GM19035 (cell line): ENCODE data around the gene EVL.
"Not testable (repeated sequence)": the region's sequence is repeated elsewhere in the genome, so short reads cannot be mapped to it uniquely, and the experiment has no call there.

ENCODE experiments used
- ATAC-seq: cut with Tn5 transposase; IDR thresholded peaks from one replicate; pipeline ENCODE4 v1.9.1; 2021; ENCODE audit not compliant: unreplicated experiment

EVL gene

DNA sequence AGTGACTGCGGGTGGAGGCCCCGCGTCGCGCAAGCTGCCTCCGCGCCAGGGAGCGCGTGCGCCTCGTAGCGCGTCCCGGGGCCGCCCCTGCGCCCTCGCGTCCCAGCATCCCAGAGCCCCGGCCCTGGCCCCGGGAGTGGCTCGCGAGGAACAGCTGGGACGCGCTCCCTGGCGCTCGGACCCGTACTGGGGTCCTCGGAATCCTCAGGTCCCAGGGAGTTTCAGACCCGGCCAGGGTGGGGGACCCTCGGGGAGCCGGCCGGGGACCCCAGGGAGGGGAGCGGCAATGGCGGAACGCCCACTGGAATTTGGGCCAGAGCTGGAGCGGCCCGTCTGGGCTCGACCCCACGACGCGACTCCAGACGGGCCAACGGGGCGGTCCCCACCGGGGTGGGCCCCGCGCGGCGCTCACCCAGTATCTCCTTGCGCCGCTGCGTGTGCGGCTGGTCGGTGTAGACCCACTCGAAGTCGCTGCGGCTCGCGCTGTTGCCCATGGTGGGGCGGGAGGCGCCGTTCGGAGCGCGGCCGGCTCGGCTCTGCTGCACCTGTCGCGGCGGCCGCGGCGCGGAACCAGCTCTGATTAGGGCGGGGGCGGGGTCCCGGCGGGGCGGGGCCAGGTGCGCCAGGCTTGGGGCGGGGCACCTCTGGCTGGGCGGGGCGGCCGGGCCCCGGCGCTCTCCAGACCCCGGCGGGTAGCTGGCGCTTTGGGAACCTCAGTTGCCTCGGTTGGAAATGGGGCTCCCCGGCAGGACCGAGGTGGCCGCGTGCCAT lies 94.1 kb downstream of the EVL start, which contains the start of gene DEGS2:
TSS of gene DEGS2 (minus strand) at position 552 of the 771 bp plus-strand sequence. CDS start at position 494, 58 bp downstream.
- no peak for ATAC-seq

DNA sequence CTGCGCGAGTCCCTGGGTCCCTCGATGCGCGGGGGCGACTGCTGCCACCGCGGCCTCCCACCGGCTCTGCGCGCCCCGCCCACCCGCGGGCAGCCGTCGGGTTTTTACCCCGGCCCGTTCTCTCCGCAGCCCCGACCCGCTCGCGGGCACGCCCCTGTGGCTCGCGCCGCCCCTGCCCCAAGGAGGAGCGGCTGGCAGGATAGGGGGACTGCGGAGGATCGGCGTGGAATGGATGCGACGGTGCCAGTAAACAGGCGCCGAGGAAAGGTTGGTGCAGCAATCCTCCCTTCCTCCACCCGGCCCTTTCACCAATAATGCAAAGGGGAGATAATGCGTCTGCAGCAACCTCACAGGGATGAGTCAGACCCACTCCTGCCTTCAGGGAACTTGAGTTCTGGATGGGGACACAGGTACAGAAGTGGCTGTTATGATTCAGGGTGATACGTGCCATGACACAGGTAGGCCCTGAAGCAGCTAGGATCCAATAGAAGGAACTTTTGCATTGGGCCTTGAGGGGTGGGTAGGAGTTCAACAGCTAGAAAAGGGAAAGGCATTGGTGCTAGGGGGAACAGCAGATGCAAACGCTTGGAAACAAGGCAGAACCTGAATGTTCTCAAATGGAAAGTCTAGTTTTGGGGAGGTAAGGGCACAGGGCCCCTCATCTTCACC lies 94.8 kb downstream of the EVL start:
- ATAC-seq = no peak

GRCh38 chr14:100160534-100160916 lies 95.3 kb downstream of the EVL start:
- ATAC-seq = no peak

GRCh38 chr14:100165376-100165775 lies 100.2 kb downstream of the EVL start:
- no peak for ATAC-seq

- no peak for ATAC-seq
These were observed 100.7 kb downstream of the EVL start for GRCh38 chr14:100165831-100166440.

DNA sequence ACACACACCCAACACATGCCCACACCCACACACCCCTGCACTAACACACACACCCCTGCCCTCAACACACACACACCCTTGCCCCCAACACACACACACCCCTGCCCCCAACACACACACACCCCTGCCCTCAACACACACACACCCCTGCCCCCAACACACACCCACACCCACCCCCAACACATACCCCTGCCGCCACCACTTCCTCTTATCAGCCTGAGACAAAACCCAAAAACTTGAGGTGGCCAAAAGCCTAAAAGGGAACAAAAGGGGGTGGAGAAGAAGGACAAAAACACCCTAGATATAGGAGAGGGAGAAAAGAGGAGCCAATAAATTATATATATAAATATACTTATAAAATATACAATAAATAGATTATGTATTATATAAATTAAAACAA lies 103.3 kb downstream of the EVL start:
- no peak for ATAC-seq

DNA sequence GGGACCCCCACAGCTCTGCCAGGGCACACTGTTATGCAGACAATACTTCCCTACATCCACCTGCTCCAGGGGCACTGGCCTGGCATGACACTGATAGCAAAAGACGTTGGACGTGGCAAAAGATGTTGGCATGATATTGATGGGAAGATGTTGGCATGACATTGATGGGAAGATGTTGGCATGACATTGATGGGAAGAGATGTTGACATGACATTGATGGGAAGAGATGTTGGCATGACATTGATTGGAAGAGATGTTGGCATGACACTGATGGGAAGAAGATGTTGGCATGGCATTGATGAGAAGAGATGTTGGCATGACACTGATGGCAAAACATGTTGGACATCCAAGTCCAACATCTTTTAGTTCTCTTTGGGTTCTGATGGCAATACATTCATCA lies 105.7 kb downstream of the EVL start:
- no peak for ATAC-seq

DNA sequence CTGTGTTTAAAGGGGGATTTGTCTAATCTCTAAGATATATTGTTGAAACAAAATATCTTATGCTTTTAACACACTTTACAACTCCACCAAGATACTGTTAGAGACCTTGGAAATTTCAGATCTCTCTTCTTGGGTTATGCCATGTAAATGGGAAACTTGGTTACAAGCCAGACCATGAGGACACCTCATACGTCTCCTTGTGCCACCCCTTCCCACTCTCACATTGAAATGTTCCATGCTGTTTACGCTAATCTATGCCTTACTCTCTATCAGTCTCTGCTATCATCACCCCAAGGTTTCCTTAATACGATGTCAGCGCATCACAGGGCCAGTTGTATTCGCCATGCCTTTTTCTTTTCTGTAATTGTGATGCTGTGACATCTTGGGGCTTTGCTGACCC lies 107.6 kb downstream of the EVL start:
- ATAC-seq = no peak

DNA sequence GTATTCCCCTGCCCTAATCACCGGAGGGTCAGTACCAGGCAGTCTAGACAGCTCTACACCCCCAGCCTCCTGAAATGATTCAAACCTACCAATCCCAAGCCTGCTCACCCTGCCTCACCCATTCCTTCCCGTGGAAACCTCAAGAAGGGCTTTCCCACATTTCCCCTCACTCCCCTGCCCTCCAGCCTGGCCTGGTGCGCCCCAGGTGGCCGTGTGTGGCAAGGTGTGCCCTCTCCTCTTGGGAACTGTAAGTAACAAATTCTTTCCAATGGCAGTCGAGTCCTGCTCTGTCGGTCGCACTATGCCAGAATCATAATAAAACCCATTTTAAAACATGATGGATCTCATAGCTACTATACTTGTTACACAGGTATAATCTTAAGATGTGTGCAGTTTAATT lies 108.1 kb downstream of the EVL start:
- no peak for ATAC-seq

- no peak for ATAC-seq
These were observed 111.6 kb downstream of the EVL start for GRCh38 chr14:100176811-100177327.

GRCh38 chr14:100178691-100179090 lies 113.5 kb downstream of the EVL start:
- no peak for ATAC-seq

GRCh38 chr14:100180671-100181070 lies 115.4 kb downstream of the EVL start:
- ATAC-seq = not testable (repeated sequence)

GRCh38 chr14:100181876-100182551 lies 116.8 kb downstream of the EVL start:
- ATAC-seq = not testable (repeated sequence)

- no peak for ATAC-seq
These were observed 122.1 kb downstream of the EVL start for GRCh38 chr14:100187247-100187833.

DNA sequence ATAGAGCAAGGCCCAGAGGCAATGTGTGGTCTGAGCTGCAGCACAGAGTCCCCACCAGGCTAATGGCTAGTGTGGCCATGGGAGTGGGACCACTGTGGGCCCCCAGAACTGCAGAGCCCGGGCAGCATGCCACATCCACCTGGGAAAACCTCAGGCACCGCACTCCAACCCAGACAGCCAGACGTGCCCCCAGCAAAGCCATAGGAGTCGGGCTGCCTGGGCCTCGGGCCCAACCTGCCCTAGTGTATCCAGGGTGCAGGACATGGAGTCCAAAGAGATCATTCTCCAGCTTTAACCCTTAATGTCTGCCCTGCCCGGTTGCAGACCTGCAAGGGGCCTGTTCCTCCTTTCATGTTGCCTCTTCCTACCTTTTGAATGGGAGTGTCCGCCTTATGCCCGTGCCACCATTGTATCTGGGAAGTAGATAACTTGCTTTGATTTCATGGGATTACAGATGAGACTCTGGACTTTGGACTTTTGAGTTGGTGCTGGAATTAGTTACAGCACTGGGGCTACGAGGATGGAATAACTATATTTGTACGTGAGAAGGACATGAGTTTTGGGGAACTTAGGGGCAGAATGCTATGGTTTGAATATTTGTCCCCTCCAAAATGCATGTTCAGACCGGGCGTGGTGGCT lies 123.3 kb downstream of the EVL start:
- ATAC-seq = no peak

GRCh38 chr14:100190126-100190525 lies 124.9 kb downstream of the EVL start:
- ATAC-seq = no peak

GRCh38 chr14:100191584-100192249 lies 126.5 kb downstream of the EVL start:
- ATAC-seq = no peak

DNA sequence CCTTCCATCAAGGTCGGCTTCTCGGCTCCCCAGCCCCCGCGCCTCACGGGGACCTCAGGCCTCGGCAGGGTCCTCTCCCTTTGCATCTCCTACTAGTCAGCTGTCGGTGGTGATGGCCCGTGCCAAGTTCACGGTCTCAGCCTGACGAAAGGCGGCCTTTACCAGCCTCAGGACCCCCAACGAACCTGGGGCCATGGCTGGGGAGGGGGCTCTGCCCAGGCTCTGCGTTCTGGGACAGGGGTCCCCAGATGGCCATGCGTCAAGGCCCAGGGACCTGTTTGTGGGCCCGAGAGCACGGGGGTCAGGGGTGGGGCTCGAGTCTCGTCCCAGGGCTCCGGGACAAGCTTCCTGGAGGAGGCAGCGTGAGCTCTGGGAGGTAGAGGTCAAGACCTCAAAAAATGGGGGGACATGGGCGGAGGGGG lies 127.0 kb downstream of the EVL start:
- ATAC-seq = no peak

GRCh38 chr14:100192672-100193416 lies 127.6 kb downstream of the EVL start:
- peak; percentile 99 for ATAC-seq
